ENCODE measurements around the gene PRRT1.
"Not testable (repeated sequence)": the region's sequence is repeated elsewhere in the genome, so short reads cannot be mapped to it uniquely, and the experiment has no call there.

Gene PRRT1

DNA sequence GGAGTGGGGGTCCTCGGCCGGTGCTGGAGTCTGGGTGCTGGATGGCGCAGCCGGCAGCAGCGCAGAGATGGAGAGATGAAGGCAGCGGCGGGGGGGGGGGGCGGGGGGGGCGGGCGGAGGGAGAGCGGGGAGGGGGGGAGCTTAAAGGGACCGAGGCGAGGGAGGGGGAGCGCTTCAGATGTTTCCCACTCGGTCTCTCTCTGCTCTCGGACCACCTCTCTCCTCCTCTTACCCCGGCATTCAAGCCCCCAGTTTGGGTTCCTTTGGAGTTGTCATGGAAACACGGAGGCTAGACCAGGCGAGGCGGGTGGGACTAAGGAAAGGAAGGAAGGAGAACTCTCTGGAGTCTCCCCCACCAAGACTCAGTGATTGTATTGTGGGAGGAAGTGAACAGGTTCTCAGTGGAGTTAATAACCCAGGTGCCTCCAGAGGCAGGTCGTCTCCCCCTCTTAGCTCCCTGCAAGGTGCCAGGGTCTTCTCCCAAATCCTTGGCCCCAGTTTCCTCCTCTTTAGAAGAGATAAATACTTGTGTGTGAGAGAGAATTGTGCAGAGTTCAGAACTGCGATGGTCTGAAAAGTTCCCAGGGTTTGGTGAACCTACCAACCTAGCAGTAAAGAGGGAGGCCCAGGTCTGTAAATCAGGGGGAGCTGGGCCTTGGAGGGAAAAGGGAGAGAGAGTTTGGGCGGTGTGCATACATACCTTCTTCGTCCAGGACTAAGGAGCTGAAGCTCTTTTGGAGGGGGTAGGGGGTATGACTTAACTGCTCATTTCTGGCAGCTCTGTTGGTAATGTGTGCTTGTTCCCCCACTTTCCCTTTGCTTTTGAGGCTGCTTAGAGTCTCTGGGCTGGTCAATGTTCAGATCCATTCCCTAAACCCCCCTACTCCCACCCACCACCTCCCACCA lies at the start of gene PRRT1:
Gene PRRT1 (minus strand): TSS at position 77 of the 906 bp plus-strand sequence. CDS start 112 bp downstream, outside the sequence.
- DNase-seq (ENCODE audit: low read depth), result no peak

DNA sequence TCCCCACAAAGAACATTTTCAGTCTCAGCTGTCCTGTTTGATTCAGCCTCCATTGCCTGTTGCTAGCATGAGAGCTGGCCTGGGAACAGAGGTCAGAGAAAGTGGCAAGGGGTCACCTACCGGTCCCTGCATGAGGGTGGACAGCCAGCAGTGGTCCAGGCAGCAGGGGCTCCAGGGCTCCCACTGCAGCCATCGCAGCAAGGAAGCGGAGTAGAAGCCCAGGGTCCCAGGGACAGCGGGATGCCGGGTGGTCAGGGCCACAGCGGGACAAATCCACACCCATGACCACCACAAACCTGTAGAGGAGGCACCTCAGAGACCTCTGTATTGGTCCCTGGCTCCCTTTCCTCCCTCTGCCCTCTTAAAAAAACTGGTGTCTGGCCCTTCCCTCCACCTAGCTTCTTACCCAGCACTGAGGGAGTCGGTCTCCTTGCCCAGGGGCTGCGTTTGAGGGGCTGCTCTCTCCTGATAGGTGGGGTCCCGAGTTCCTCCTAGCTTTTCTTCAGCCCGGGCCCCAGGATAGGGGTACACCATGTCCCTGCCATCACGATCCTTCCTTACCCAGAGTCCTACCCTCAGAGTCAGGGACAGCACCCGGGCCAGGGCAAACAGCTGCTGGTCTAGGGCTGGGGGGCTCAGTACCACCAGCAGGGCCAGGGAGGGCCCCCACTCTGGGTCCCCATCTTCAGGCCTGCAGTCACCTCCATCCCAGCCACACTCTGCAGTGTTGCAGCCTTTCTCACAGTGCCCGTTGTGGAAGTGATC lies 49.2 kb upstream of the PRRT1 start:
- DNase-seq (ENCODE audit: low read depth), result no peak

DNA sequence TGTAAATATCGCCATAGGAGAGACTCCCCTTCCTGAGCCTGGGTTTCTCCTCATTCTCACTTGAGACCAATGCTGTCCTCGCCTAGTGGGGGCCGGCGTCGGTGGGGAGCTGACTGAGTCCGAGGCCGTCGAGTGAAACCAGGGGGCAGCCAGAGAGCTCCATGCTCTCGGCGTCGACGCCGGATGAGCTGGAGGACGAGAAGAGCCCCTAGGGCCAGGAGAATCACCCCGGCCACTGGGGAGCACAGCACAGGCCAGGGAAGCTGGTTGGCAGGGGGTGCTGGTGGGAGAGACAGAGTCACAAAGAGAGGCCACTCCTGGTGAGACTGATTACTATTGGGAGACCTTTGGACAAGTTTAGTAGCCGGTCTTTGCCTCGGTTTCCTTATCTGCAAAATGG lies 47.1 kb upstream of the PRRT1 start:
- no peak for DNase-seq (ENCODE audit: low read depth)

DNA sequence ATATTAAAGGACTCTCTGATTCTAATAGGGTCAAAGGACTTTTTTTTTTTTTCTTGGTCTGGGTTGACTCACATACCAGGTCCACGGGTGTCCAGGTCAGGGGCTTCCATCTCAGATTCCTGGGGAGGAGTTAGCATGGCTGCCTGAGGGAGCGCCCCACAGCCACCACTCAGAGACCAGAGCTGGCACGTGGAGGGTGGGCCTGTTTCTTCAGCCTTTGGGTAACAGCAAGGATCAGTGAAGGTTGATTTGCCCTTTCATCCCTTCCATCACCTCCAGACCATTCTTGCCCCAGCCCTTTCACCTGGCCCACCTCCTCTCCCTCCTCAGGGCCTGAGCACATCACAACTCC lies 46.6 kb upstream of the PRRT1 start:
- no peak for DNase-seq (ENCODE audit: low read depth)

DNA sequence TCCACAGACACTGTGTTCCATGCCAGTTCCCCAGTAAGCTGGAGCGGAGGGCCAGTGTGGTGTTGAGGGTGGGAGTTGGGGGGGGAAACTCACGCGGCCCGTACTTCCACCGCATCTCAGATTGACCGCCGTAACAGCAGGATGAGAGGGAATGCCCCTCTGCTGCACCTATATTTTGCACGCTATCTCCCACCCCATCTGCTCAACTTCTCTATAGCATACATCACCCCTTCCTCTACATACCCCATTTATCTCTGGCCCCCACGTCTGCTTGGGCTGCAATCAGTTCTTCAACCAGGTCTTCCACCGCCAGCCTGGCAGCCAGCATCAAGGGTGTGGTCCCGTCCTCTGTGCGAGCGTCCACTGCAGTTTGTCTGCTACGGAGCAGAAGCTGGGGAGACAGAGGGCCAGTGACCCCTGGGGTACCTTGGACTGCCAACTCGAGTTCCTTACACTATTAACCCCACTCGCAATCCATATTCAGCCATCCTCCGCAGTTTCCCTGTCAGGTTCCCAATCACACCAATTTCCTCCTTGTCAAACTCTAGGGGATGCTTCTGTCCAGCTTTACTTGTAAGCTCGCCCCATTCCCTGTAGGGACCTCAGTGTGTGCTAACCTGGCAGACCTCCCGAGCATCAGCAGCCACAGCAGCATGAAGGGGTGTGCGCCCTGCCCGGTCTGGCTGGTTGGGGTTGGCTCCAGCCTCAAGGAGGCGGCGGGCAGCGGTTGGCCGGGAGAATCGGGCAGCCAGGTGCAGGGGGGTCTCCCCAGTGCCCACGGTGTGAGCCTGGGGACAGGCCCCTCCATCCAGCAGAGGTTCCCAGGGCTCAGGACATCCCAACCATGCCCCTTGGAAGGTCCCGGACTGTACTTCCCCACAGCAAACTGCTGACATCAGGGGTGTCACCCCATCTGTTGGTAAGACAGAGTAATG lies 45.2 kb upstream of the PRRT1 start:
- no peak for DNase-seq (ENCODE audit: low read depth)

DNA sequence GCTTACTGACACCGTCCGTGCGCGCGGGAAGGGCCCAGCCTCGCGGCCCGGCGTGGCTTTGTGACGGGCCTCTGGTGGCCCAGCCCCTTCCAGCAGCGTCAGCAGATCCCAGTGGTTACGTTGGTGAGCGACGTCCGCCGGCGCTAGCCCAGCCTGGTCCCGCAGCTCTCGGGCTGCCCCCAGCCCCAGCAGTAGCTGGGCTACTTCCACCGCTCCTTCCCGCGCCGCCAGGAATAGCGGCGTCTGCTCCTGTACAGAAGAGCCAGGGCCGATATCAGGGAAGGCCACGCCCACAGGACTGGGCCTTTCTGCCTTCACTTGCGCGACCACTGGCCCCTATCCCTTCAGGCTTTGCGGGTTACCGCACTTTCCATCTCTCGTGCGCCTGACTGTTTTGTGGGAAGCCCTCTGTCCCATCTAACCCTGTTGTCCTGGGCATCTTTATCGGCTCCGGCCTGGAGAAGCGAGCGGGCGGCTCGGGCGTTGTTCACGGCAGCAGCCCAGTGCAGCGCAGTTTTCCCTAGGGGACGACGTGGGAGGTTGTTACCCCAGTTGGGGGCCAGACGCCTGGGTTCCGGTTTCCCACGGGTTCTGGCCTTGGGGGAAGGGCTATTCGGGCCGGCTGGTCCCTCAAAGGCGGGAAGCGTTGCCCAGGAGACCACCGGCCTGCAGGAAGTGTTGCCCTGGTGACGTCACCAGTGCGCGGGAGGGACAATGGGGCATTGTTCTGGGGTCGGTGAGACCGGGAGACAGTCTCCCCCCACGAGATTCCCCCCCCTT lies 44.4 kb upstream of the PRRT1 start:
- peak; percentile 63 for DNase-seq (ENCODE audit: low read depth)

DNA sequence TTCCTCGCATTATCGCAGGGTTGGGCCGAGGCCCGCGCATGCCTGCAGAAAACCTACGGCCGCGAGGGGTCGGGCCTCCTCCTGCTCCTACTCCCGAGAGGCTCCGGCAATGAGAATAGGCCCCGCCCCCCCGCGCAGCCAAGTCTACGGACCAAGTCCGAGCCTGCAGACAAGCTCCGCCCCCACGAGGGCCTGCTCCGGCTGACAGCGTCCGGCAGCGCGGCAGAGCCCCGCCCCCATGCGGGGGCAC lies 43.8 kb upstream of the PRRT1 start:
- peak; percentile 100 for DNase-seq (ENCODE audit: low read depth)

DNA sequence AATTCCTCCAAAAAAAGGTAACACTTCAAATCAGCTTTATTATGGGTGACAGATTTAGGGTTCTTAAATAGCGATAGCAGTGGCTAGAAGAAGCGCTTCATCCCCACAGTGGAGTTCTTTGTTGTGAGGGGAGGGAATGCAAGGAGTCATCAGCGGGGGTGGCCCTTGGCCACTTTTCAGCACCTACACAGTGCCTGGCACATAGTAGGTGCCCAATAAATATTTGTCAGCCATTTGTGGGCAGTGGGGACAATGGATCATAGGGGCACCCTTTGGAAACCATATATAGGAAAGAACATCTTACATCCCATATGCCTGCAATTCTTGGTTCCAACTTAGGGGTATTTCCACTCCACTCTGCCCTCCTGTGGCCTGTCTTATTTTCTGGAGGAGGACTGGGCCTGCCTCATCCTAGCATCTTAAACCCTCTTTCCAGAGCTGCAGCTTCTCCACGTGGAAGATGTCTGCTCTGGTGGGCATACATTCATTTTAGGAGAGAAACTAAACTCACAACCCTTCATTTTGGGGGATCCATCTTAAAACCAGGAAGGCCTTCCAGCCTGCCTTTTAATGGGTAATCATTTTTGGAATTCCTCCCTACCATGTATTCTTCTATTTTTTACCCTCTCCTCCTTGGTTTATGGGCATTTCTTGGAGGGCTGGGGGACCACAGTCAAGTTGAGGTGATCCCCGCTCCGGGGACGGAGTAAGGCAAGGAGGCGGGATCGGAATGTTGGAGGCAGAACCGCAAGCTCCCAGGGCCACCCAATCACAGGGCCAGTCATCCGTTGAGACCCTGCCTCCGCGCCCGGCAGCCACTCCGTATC lies 43.3 kb upstream of the PRRT1 start:
- DNase-seq (ENCODE audit: low read depth), result no peak

DNA sequence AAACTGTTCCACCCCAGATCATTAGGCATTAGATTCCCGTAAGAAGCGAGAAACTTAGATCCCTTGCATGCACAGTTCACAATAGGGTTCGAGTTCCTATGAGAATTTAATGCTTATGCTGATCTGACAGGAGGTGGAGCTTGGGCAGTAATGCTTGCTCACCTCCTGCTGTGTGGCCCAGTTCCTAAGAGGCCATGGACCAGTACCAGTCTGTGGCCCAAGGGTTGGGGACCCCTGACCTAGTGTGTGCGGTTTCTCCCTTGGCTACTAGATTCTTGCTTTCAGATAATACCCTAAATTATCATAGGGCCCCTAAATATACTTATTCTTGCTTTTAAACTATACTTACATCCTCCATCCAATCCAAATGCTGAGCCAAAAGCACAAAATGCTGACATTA lies 42.6 kb upstream of the PRRT1 start:
- DNase-seq (ENCODE audit: low read depth), result no peak

DNA sequence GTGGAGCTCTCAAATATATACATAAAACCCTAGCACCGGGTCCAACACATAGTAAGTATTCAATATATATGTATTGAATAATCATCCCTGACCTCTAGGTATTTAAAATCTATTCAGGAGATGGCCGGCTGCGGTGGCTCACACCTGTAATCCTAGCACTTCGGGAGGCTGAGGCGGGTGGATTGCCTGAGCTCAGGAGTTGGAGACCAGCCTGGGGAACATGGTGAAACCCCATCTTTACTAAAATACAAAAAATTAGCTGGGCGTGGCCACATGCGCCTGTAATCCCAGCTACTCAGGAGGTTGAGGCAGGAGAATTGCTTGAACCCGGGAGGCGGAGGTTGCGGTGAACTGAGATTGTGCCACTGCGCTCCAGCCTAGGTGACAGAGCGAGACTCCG lies 41.4 kb upstream of the PRRT1 start:
- DNase-seq (ENCODE audit: low read depth), result not testable (repeated sequence)

DNA sequence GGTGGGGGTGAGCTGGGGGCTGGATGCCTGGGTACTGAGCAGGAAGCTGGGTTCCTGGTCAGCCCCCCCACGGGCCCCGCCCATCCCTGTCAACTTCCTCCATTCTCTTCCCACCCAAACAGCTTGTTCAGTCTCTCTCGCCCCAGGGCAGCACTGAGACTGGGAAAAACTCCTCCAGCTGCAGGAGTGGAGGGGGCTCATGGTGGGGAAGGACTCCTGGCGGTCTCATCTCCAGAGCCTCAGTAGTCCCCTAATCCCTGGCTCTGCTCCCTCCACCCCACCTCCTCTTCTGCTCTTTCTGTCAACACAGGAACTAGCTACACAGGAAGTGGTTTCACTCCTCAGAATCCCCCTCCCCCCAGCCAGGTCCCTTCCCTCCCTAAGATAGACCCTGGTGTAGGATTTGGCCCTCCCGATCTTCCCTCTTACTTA lies 40.9 kb upstream of the PRRT1 start, which contains the start of gene GPSM3:
Gene GPSM3 (minus strand): TSS at position 36 of the 432 bp plus-strand sequence. CDS start 130 bp downstream, outside the sequence.
- no peak for DNase-seq (ENCODE audit: low read depth)

DNA sequence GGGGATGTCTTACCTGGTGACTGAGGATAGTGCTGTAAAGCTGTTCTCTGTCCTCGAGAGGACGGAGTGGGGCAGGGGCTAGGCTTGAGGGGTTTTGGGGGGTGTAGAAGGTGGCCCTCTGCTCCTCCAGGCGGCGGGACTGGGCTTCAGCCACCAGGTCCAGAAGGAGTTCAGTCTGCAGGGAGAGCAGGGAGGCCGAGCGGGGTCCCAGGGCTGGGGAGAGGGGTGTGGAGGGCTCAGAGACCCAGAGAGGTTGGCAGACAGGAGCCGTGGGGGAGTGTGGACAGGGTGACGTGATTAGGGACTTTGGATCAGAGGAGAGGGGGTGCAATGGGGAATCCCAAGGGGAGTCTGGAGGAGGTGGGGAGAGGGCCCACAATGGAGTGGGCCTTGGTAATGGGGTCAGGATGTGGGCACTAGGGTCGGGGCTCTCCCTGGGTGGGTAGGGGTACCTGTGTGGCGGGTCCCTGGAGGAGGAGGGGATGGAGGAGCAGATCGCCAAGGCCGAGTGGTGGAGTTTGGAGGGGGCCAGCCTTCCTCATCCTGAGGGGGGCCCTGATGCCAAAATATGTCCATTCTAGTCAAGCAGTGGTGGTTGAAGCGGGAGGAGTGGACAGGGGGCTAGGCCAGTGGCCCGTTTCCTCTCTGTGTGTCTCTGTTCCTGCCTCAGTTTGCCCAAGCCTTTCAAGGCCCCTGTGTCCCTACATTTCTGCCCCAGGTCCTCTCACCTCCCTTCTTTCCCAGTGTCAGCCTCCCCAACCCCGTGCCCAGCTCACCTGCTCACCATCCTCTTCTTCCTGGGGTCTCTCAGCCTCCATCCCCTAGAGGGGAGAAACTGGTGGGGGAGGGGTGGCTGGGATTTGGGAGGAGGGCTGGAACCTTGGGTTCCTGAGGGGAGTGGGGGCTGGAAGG lies 40.2 kb upstream of the PRRT1 start:
- DNase-seq (ENCODE audit: low read depth), result no peak

DNA sequence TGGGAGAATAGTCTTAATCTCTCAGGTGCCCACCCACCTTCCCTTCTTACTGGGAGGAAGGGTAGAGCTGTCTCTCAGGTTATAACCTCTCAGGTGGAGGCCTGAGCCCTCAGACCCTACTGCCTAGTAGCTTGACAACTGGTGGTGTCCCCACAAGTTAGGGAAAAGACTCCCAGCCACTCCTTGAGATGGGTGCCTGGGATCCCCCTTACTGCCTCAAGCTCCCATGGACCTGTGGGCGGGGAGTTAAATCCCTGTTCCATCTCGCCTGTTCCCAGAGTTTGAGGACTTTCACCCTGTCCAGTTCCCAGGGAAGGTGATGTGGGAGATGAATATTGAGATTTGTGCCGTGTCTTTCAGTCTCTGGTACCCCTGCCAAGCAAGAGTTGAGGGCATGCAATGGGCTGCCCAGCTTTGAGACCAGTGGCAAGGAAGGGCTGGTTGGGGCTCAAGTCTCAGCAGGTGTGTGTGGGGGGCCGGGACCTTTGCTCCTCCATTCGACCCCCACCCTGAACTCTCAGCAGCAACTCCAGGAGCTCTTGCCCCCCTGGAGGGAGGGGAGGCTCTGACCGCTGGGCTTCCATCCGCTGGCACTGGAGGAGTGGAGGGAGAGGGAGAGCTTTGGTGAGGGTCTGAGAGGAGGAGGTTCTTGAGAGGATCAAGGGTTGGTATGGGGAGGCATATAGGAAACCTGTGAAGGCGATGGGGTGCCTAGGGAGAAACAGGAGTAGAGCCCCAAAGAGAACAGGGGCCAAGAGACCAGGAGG lies 39.4 kb upstream of the PRRT1 start:
- no peak for DNase-seq (ENCODE audit: low read depth)

DNA sequence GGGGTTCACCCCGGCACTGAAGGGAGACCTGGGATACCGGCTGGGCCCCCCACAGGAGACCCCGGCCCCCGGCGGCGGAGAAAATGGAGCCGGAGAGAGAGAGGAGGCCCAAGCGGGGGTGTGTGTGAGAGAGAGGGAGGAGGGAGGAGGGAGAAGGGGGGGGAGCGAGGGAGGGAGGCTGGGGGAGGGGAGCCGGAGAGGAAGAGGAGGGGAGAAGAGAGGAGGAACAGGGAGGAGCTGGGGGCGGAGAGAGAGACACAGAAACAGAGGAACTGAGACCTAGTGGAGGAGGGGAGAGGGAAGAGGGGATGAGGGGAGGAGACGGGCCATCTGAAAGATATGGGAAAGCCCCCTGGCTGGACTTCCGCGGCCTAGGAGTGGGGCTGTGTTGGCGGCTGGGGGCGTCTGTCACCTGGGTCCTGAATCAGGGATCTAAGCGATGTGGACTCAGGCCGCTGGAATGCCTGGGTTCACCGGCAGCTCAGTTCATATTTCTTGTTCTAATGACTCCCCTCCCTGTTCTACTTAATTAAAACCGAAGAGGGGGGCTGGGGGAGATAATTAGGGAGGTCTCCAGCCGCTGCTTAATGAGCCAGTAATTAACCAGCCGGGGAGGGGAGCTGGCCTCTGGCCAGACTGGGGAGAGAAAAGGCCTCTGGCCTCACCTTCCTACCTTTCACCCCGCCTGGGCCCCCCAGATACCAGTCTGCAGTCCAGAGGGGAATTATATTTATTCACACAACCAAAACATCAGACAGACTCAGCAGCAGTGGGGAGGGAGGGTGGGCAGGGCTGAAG lies 38.5 kb upstream of the PRRT1 start, which contains the start of gene PBX2:
Gene PBX2 (minus strand): TSS at position 149 of the 798 bp plus-strand sequence. CDS start 287 bp downstream, outside the sequence.
- DNase-seq (ENCODE audit: low read depth), result peak; percentile 74

DNA sequence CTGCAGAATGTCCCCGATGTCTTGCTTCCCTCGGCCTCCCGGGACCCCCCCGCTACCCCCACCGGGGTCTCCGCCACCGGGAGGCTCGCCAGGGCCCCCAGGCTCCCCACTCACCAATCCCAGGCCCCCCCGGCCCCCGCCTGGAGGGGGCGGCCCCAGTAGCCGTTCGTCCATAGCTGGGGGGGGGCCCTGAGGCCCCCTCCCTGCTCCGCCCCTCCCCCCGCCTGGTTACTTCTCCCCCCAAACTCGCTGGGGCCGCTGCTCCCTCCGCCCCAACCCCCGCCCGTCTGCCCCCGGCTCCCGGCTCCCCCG lies 38.0 kb upstream of the PRRT1 start:
- no peak for DNase-seq (ENCODE audit: low read depth)

DNA sequence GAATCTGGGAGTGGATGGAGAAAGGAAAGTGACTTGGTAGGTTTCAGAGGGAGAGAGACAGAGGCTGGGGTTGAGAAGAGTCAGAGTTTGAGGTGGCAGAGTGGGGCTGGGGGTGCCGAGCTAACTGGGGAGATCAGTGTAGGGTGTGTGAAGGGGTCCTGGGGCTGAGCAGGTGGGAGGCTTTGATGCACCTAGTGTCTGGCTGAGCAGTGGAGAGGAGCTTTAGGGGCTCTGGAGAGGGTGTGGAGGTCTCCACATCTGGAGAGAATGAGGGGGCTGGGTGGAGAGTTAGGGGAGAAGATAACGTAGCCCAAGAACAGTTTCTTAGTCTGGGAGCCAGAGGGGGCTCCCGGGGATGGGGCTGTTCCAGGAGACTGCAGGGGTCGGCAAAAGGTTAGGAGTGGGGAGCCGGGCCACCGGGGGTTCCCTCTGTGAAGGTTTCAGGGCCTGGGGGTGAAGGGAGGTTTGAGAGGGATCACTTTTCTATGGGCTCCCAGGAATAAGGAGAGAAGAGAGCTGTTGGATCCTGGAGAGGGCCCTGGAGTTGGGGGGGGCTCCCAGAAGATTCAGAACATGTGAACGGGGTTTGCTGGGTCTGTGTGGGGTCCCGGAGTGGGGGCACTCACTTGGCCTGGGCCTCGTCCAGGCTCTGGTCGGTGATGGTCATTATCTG lies 37.5 kb upstream of the PRRT1 start:
- no peak for DNase-seq (ENCODE audit: low read depth)

DNA sequence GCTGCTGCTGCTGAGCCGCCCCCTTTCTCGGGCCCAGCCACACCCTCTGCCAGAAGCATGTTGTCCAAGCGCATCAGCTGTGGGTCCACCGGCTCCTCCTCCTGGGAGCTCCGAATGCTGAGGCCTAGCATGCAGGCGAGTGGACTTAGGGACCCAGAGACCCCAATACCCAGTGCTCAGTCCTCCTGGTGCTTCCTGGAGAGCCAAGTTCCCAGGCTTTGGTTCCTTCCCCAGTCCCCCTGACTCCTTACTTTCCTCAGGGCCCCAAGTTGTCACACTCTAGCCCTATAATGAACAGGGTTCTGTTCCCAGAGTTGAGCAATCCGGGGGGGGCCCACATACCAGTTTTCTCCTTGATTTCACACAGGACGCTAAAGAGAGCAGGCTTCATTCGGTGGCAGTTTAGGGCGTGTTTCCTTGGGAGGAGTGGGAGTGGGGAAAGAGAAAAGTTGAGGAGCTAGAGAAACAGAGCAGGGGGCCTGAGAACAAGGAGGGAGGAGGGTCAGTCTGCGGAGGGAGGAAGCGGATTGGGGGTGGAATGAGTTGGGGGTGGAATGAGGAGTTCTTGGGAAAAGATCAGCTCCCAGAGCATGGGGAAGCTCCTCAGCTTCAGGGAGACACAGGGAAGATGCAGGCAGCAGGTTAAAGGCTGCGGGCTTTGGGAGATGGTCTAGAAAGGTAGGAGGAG lies 36.8 kb upstream of the PRRT1 start:
- DNase-seq (ENCODE audit: low read depth), result no peak
